22Rv1 (cell line): ENCODE data around the gene S1PR1.

ENCODE experiments used
- CTCF ChIP-seq: fragments of 450-650 bp; IDR thresholded peaks from 2 replicates; pipeline ENCODE4 v1.5.1; 2017; ENCODE audit warnings: mild to moderate bottlenecking
- ZFX ChIP-seq: fragments of 450-650 bp; IDR thresholded peaks from 2 replicates; pipeline ENCODE4 v1.6.1; 2017; ENCODE audit warnings: antibody characterized with exemption, borderline replicate concordance

GRCh38 chr1:101227837-101228236, 9.0 kb upstream of the S1PR1 start:
- TF ChIP-seq CTCF (no peak), ZFX (no peak)
